ENCODE data around the gene TIMP2.

- no peak for TF ChIP-seq CTCF (conservative IDR thresholded peaks at IDR 0.05)
- no peak for TF ChIP-seq ZFX (IDR thresholded peaks at IDR 0.05)
Measured at GRCh38 chr17:78918979-78919378, 6.2 kb downstream of the TIMP2 start.

All from C4-2B (cell line).